ENCODE measurements around the gene TRIM10.

TRIM10 gene

GRCh38 chr6:30162265-30163089 is 1.5 kb upstream of the TRIM10 start:
- Histone ChIP-seq H3K4me1 (ENCODE audit: control insufficient read depth, insufficient read depth, low read length) (no peaks in the 10 kb centered on the region), H3K4me3 (ENCODE audit: low read depth, low read length) (no peak overlapping the region), H3K36me3 (ENCODE audit: control insufficient read depth in 2 of 2, insufficient read depth in 1 of 2, low read length in 2 of 2) (no peaks in the 10 kb centered on the region), H3K9me3 (ENCODE audit: control insufficient read depth, insufficient read depth, low read depth, low read length) (no peaks in the 10 kb centered on the region), H3K27ac (ENCODE audit: extremely low read depth, low read depth, low read length) (no peak overlapping the region)
- ChIA-PET CTCF (no interaction called here), POLR2A (no interaction called here)
- TF ChIP-seq ZNF157 (tag by site-specific recombination; IDR thresholded peaks at IDR 0.05) = no peak
- TF ChIP-seq SP2 (tag by site-specific recombination; IDR thresholded peaks at IDR 0.05) = no peak
- TF ChIP-seq FEZF1 (tag by site-specific recombination; IDR thresholded peaks at IDR 0.05) = no peak
- TF ChIP-seq ZBTB21 (tag by site-specific recombination; IDR thresholded peaks at IDR 0.05) = peak; percentile 84
- TF ChIP-seq KLF8 (tag by site-specific recombination; IDR thresholded peaks at IDR 0.05) = no peak
- TF ChIP-seq ZNF792 (tag by site-specific recombination; IDR thresholded peaks at IDR 0.05) = no peak
- TF ChIP-seq, protein P1, sequence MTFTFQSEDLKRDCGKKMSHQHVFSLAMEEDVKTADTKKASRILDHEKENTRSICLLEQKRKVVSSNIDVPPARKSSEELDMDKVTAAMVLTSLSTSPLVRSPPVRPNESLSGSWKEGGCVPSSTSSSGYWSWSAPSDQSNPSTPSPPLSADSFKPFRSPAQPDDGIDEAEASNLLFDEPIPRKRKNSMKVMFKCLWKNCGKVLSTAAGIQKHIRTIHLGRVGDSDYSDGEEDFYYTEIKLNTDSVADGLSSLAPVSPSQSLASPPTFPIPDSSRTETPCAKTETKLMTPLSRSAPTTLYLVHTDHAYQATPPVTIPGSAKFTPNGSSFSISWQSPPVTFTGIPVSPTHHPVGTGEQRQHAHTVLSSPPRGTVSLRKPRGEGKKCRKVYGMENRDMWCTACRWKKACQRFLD (tag by site-specific recombination; IDR thresholded peaks at IDR 0.05) = peak; percentile 89
- TF ChIP-seq, protein P2, sequence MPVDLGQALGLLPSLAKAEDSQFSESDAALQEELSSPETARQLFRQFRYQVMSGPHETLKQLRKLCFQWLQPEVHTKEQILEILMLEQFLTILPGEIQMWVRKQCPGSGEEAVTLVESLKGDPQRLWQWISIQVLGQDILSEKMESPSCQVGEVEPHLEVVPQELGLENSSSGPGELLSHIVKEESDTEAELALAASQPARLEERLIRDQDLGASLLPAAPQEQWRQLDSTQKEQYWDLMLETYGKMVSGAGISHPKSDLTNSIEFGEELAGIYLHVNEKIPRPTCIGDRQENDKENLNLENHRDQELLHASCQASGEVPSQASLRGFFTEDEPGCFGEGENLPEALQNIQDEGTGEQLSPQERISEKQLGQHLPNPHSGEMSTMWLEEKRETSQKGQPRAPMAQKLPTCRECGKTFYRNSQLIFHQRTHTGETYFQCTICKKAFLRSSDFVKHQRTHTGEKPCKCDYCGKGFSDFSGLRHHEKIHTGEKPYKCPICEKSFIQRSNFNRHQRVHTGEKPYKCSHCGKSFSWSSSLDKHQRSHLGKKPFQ (tag by site-specific recombination; IDR thresholded peaks at IDR 0.05) = no peak
- 0 out of 2 replicates have a peak, but pooled peaks have one; percentile 21 for TF ChIP-seq WT1 (tag by site-specific recombination; IDR thresholded peaks at IDR 0.05)
- 0 out of 2 replicates have a peak, but pooled peaks have one; percentile 27 for TF ChIP-seq ZNF335 (tag by site-specific recombination; conservative IDR thresholded peaks at IDR 0.05)
- TF ChIP-seq ZNF221 (tag by site-specific recombination; IDR thresholded peaks at IDR 0.05; ENCODE audit: borderline replicate concordance) = peak; percentile 92; the same call in 1 of the 2 replicates
- no peak for TF ChIP-seq ZNF398 (tag by site-specific recombination; IDR thresholded peaks at IDR 0.05)
- TF ChIP-seq HOXA7 (CRISPR knock-in tag; IDR thresholded peaks at IDR 0.05; ENCODE audit: borderline replicate concordance) = no peak
- TF ChIP-seq GLI2 (tag by site-specific recombination; IDR thresholded peaks at IDR 0.05; ENCODE audit: borderline replicate concordance, low read depth) = peak; percentile 78; the same call in 1 of the 2 replicates
- TF ChIP-seq ZBTB8A (tag by site-specific recombination; IDR thresholded peaks at IDR 0.05) = peak; percentile 92
- TF ChIP-seq, protein P3, sequence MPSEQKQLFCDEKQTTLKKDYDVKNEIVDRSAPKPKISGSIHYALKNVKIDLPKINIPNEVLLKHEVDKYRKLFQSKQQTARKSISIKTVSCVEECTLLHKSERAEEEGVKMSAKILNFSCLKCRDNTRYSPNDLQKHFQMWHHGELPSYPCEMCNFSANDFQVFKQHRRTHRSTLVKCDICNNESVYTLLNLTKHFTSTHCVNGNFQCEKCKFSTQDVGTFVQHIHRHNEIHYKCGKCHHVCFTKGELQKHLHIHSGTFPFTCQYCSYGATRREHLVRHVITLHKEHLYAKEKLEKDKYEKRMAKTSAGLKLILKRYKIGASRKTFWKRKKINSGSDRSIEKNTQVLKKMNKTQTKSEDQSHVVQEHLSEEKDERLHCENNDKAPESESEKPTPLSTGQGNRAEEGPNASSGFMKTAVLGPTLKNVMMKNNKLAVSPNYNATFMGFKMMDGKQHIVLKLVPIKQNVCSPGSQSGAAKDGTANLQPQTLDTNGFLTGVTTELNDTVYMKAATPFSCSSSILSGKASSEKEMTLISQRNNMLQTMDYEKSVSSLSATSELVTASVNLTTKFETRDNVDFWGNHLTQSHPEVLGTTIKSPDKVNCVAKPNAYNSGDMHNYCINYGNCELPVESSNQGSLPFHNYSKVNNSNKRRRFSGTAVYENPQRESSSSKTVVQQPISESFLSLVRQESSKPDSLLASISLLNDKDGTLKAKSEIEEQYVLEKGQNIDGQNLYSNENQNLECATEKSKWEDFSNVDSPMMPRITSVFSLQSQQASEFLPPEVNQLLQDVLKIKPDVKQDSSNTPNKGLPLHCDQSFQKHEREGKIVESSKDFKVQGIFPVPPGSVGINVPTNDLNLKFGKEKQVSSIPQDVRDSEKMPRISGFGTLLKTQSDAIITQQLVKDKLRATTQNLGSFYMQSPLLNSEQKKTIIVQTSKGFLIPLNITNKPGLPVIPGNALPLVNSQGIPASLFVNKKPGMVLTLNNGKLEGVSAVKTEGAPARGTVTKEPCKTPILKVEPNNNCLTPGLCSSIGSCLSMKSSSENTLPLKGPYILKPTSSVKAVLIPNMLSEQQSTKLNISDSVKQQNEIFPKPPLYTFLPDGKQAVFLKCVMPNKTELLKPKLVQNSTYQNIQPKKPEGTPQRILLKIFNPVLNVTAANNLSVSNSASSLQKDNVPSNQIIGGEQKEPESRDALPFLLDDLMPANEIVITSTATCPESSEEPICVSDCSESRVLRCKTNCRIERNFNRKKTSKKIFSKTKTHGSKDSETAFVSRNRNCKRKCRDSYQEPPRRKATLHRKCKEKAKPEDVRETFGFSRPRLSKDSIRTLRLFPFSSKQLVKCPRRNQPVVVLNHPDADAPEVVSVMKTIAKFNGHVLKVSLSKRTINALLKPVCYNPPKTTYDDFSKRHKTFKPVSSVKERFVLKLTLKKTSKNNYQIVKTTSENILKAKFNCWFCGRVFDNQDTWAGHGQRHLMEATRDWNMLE (tag by site-specific recombination; conservative IDR thresholded peaks at IDR 0.05; ENCODE audit: low read depth) = peak; percentile 99
- no peak for TF ChIP-seq ZNF391 (tag by site-specific recombination; IDR thresholded peaks at IDR 0.05; ENCODE audit: borderline replicate concordance, low read depth)
- no peak for TF ChIP-seq ZNF776 (tag by site-specific recombination; IDR thresholded peaks at IDR 0.05; ENCODE audit: borderline replicate concordance)
- TF ChIP-seq GLIS2 (tag by site-specific recombination; IDR thresholded peaks at IDR 0.05) = no peak
- TF ChIP-seq ZNF692 (tag by site-specific recombination; IDR thresholded peaks at IDR 0.05) = peak; percentile 45; the same call in 1 of the 2 replicates
- TF ChIP-seq ZNF362 (tag by site-specific recombination; IDR thresholded peaks at IDR 0.05) = 0 out of 2 replicates have a peak, but pooled peaks have one; percentile 45
- TF ChIP-seq, protein P4, sequence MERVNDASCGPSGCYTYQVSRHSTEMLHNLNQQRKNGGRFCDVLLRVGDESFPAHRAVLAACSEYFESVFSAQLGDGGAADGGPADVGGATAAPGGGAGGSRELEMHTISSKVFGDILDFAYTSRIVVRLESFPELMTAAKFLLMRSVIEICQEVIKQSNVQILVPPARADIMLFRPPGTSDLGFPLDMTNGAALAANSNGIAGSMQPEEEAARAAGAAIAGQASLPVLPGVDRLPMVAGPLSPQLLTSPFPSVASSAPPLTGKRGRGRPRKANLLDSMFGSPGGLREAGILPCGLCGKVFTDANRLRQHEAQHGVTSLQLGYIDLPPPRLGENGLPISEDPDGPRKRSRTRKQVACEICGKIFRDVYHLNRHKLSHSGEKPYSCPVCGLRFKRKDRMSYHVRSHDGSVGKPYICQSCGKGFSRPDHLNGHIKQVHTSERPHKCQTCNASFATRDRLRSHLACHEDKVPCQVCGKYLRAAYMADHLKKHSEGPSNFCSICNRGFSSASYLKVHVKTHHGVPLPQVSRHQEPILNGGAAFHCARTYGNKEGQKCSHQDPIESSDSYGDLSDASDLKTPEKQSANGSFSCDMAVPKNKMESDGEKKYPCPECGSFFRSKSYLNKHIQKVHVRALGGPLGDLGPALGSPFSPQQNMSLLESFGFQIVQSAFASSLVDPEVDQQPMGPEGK (tag by site-specific recombination; IDR thresholded peaks at IDR 0.05) = no peak
